Endothelial cell of umbilical vein (primary cell): ENCODE measurements around the gene SLC30A4. TPM values are rescaled to one million over a fixed set of nuclear protein-coding genes. Genes with fewer than 3 reads are reported as not detected.

Experiments used
- BruUV-seq: library from RNA; stranded (reverse); fragments of 400-500 nt; replicated peaks from 2 replicates; lab custom pipeline; 2021; lab: Mats Ljungman, UMichigan
- CTCF ChIA-PET: fragments of 300-600, 350-600 bp; sonication (Branson Sonifier 250); formaldehyde crosslinking; loops from one replicate; lab custom pipeline; 2021; ENCODE audit warnings: antibody characterized with exemption, inconsistent platforms; lab: Charles Lee
- POLR2A ChIA-PET: fragments of 300-600, 350-600 bp; sonication (Branson Sonifier 250); formaldehyde crosslinking; loops from one replicate; lab custom pipeline; 2021; ENCODE audit warnings: antibody characterized with exemption, inconsistent platforms; lab: Charles Lee
- DNase-seq: peaks from one replicate; pipeline ENCODE4 v3.0.0-alpha.2; 2011; ENCODE audit warnings: low read depth, low spot score
- FAIRE-seq: peaks from 2 replicates; lab custom pipeline; 2011; peaks lifted over from hg19 to GRCh38; lab: Jason Lieb, UNC
- H2AFZ ChIP-seq: 2 replicates; pipeline ENCODE4 v1.6.0; 2012; ENCODE audit warnings: low read depth, low read length, control low read depth, inconsistent platforms
- H3K27ac ChIP-seq: 2 replicates; pipeline ENCODE4 v1.5.1; 2011; ENCODE audit warnings: low read depth, mild to moderate bottlenecking, control low read depth, low read length, moderate library complexity; ENCODE audit not compliant: insufficient read depth
- H3K27me3 ChIP-seq, 2 experiments: 2 replicates each; pipeline versions ENCODE4 v1.6.0 to v1.6.1; 2011; ENCODE audit warnings: low read length in 2 of 2, mixed read lengths in 1 of 2; ENCODE audit not compliant: control insufficient read depth in 2 of 2, insufficient read depth in 2 of 2
- H3K36me3 ChIP-seq, 2 experiments: 2 replicates in 1 of 2; 3 replicates in 1 of 2; pipeline ENCODE4 v1.5.1; 2011; ENCODE audit warnings: low read length in 2 of 2, mild to moderate bottlenecking in 1 of 2, moderate library complexity in 1 of 2; ENCODE audit not compliant: control insufficient read depth in 2 of 2, insufficient read depth in 2 of 2; ENCODE audit errors: extremely low read depth in 1 of 2
- H3K4me1 ChIP-seq: 3 replicates; pipeline ENCODE4 v1.5.1; 2011; ENCODE audit warnings: mild to moderate bottlenecking, low read length; ENCODE audit not compliant: control insufficient read depth, insufficient read depth; ENCODE audit errors: extremely low read depth
- H3K4me2 ChIP-seq: 2 replicates; pipeline ENCODE4 v1.6.1; 2011; ENCODE audit warnings: low read length, control low read depth, mixed read lengths; ENCODE audit not compliant: insufficient read depth
- H3K4me3 ChIP-seq, 3 experiments: fragments of 200-600 bp in 1 of 3; sonication (generic), shearing (Covaris generic) in 1 of 3; replicated peaks in 1 of 3; 2 replicates each; pipeline ENCODE4 v1.5.1; 2011 to 2016; ENCODE audit warnings: control low read depth in 3 of 3, low read length in 3 of 3, mild to moderate bottlenecking in 2 of 3, inconsistent platforms in 1 of 3, low read depth in 1 of 3, moderate library complexity in 1 of 3; ENCODE audit not compliant: insufficient read depth in 1 of 3
- H3K79me2 ChIP-seq: 2 replicates; pipeline ENCODE4 v1.6.0; 2012; ENCODE audit warnings: low read length, inconsistent platforms; ENCODE audit not compliant: control insufficient read depth, insufficient read depth
- H3K9ac ChIP-seq: replicated peaks from 2 replicates; pipeline ENCODE3; 2011; ENCODE audit warnings: low read length, control low read depth; ENCODE audit not compliant: insufficient read depth; ENCODE audit errors: extremely low read depth
- H3K9me1 ChIP-seq: replicated peaks from 3 replicates; pipeline ENCODE4 v1.6.0; 2011; ENCODE audit warnings: mild to moderate bottlenecking, low read length; ENCODE audit not compliant: control insufficient read depth, insufficient read depth; ENCODE audit errors: extremely low read depth
- H3K9me3 ChIP-seq: replicated peaks from 2 replicates; pipeline ENCODE4 v1.5.1; 2012; ENCODE audit warnings: low read length, inconsistent platforms; ENCODE audit not compliant: control insufficient read depth, insufficient read depth
- H4K20me1 ChIP-seq: replicated peaks from 2 replicates; pipeline ENCODE3; 2011; ENCODE audit warnings: mild to moderate bottlenecking, low read length; ENCODE audit not compliant: control insufficient read depth, insufficient read depth; ENCODE audit errors: extremely low read depth
- EZH2 ChIP-seq: IDR thresholded peaks from 2 replicates; pipeline ENCODE4 v1.6.1; 2012; ENCODE audit warnings: borderline replicate concordance, low read depth, mild to moderate bottlenecking, moderate library complexity, low read length, inconsistent platforms; ENCODE audit not compliant: severe bottlenecking
- FOS ChIP-seq: IDR thresholded peaks from 2 replicates; pipeline ENCODE4 v1.6.1; 2011; ENCODE audit warnings: mild to moderate bottlenecking, low read length, moderate library complexity, borderline replicate concordance; ENCODE audit not compliant: insufficient read depth
- GATA2 ChIP-seq: IDR thresholded peaks from 2 replicates; pipeline ENCODE4 v1.7.0; 2011; ENCODE audit warnings: low read depth, mild to moderate bottlenecking, moderate library complexity, mixed read lengths, low read length; ENCODE audit not compliant: insufficient read length, insufficient read depth
- JUN ChIP-seq: IDR thresholded peaks from 2 replicates; pipeline ENCODE4 v1.6.1; 2011; ENCODE audit warnings: borderline replicate concordance, low read depth; ENCODE audit not compliant: insufficient read length, insufficient read depth
- MYC ChIP-seq: IDR thresholded peaks from one replicate; pipeline ENCODE4 v1.6.1; 2011; ENCODE audit warnings: mild to moderate bottlenecking, low read depth, low read length
- POLR2A ChIP-seq: IDR thresholded peaks from 2 replicates; pipeline ENCODE4 v1.6.1; 2012; ENCODE audit warnings: low read depth, mild to moderate bottlenecking, control low read depth, low read length
- POLR2AphosphoS5 ChIP-seq: IDR thresholded peaks from 2 replicates; pipeline ENCODE4 v1.6.1; 2012; ENCODE audit warnings: low read depth, mild to moderate bottlenecking, control low read depth, low read length, moderate library complexity; ENCODE audit not compliant: insufficient read depth
- dilution Hi-C: fragments of 300-500 bp; cut with MboI; formaldehyde crosslinking; loops from one replicate; pipeline ENCODE4 v1.15.0; 2019; ENCODE audit warnings: low sequenced_read_pairs; ENCODE audit not compliant: extremely low pct_ligation_motif_present
- intact Hi-C: fragments of 100-400 bp; cut with micrococcal nuclease; formaldehyde crosslinking; loops from one replicate; pipeline ENCODE4 v1.10.0; 2022
- polyA plus RNA-seq, 4 experiments: library from polyadenylated mRNA; depleted of rRNA in 3 of 4; stranded (reverse) in 3 of 4; unstranded in 1 of 4; fragments of >200 nt; gene quantifications; 2 replicates each; pipeline versions ENCODE4 v1.2.1 to v1.2.3, GENCODE V29; 2011 to 2012; ENCODE audit warnings: missing spikeins in 1 of 4
- total RNA-seq: library from RNA; stranded (reverse); gene quantifications from 2 replicates; pipeline ENCODE4 v1.2.3, GENCODE V29; 2021
- TF ChIP-seq, protein P1 (sequence below): IDR thresholded peaks from 2 replicates; pipeline ENCODE4 v1.6.1; 2011; ENCODE audit not compliant: insufficient read depth, insufficient read length
- TF ChIP-seq, protein P2 (sequence below), 2 donors: IDR thresholded peaks; 1 replicate in 1 of 2; 2 replicates in 1 of 2; pipeline ENCODE4 v1.5.1; 2011; ENCODE audit warnings: low read length in 2 of 2, mild to moderate bottlenecking in 2 of 2, moderate library complexity in 2 of 2, control low read depth in 1 of 2, inconsistent platforms in 1 of 2, low read depth in 1 of 2; ENCODE audit not compliant: insufficient read depth in 1 of 2; ENCODE audit errors: extremely low read depth in 1 of 2

SLC30A4 gene
- total and polyA plus RNA-seq, 2 donors (not counting 3 experiments of a cell fraction or from before 2014, with no cell fraction given) = 2.7 to 3.9 TPM

GRCh38 chr15:45441036-45441435 is 81.5 kb downstream of the SLC30A4 start:
- TF ChIP-seq, protein P1, sequence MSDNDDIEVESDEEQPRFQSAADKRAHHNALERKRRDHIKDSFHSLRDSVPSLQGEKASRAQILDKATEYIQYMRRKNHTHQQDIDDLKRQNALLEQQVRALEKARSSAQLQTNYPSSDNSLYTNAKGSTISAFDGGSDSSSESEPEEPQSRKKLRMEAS = no peak
- TF ChIP-seq POLR2A (no peak), MYC (no peak), POLR2AphosphoS5 (no peak), FOS (no peak), GATA2 (no peak), EZH2 (no peak), JUN (no peak)
- TF ChIP-seq, protein P2, sequence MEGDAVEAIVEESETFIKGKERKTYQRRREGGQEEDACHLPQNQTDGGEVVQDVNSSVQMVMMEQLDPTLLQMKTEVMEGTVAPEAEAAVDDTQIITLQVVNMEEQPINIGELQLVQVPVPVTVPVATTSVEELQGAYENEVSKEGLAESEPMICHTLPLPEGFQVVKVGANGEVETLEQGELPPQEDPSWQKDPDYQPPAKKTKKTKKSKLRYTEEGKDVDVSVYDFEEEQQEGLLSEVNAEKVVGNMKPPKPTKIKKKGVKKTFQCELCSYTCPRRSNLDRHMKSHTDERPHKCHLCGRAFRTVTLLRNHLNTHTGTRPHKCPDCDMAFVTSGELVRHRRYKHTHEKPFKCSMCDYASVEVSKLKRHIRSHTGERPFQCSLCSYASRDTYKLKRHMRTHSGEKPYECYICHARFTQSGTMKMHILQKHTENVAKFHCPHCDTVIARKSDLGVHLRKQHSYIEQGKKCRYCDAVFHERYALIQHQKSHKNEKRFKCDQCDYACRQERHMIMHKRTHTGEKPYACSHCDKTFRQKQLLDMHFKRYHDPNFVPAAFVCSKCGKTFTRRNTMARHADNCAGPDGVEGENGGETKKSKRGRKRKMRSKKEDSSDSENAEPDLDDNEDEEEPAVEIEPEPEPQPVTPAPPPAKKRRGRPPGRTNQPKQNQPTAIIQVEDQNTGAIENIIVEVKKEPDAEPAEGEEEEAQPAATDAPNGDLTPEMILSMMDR (IDR thresholded peaks at IDR 0.05; ENCODE audit: extremely low read depth in 1 of 2, insufficient read depth in 1 of 2, low read depth in 1 of 2, low read length in 2 of 2) = no peak
- Histone ChIP-seq H3K9me1 (no peaks in the 10 kb centered on the region), H3K9ac (no peak overlapping the region), H3K27me3 (peaks cover 0 to 2% of the 10 kb centered on the region in 2 experiments), H3K4me1 (no peaks in the 10 kb centered on the region), H3K9me3 (no peaks in the 10 kb centered on the region), H2AFZ (no peak overlapping the region), H3K4me3 (no peak overlapping the region), H4K20me1 (no peaks in the 10 kb centered on the region), H3K79me2 (no peaks in the 10 kb centered on the region), H3K36me3 (no peaks in the 10 kb centered on the region), H3K27ac (no peak overlapping the region), H3K4me2 (no peak overlapping the region)
- ChIA-PET POLR2A (no interaction called here), CTCF (interaction anchor here (0.7 to 1.6 kb wide), 3 partner anchors 14 to 278 kb away, joined by 3 to 5 read pairs (median 3); a partner anchor contains a TSS)
- no peak for DNase-seq
- intact Hi-C loops (no loop called here), dilution Hi-C loops (no loop called here)
- no peak for FAIRE-seq
- BruUV-seq = no TSS peak
